GM12878 (cell line): Measurements from ENCODE around the gene RAB11A. TPM values are rescaled to one million over a fixed set of nuclear protein-coding genes. Genes with fewer than 3 reads are reported as not detected.

Experiments
- ATF2 ChIP-seq: IDR thresholded peaks from 2 replicates; pipeline ENCODE4 v1.6.1; 2012; ENCODE audit warnings: low read length, inconsistent platforms
- BACH1 ChIP-seq: fragments of 450-650 bp; IDR thresholded peaks from 2 replicates; pipeline ENCODE4 v1.6.1; 2017; ENCODE audit warnings: mild to moderate bottlenecking, borderline replicate concordance
- CEBPB ChIP-seq, 2 experiments: fragments of 150-350 bp in 1 of 2; IDR thresholded peaks; 2 replicates each; pipeline ENCODE4 v1.6.1; 2012 to 2014; ENCODE audit warnings: low read depth in 2 of 2, low read length in 2 of 2, borderline replicate concordance in 1 of 2, inconsistent platforms in 1 of 2
- CREB1 ChIP-seq: IDR thresholded peaks from 2 replicates; pipeline ENCODE4 v1.6.1; 2012; ENCODE audit warnings: low read depth, mild to moderate bottlenecking, inconsistent platforms
- DPF2 ChIP-seq: fragments of 450-650 bp; IDR thresholded peaks from 2 replicates; pipeline ENCODE4 v1.6.1; 2017; ENCODE audit warnings: mild to moderate bottlenecking
- EGR1 ChIP-seq, 2 experiments: IDR thresholded peaks; 1 replicate in 1 of 2; 2 replicates in 1 of 2; pipeline ENCODE4 v1.6.1; 2011 to 2012; ENCODE audit warnings: low read depth in 2 of 2, low read length in 2 of 2, borderline replicate concordance in 1 of 2, mild to moderate bottlenecking in 1 of 2, moderate library complexity in 1 of 2
- FOXM1 ChIP-seq: IDR thresholded peaks from 2 replicates; pipeline ENCODE4 v1.6.1; 2012; ENCODE audit warnings: low read depth, mild to moderate bottlenecking, inconsistent platforms, low read length, moderate library complexity
- IKZF1 ChIP-seq: fragments of 450-650 bp; conservative IDR thresholded peaks from 2 replicates; pipeline ENCODE4 v1.6.1; 2017; ENCODE audit warnings: antibody characterized with exemption, mild to moderate bottlenecking
- MEF2B ChIP-seq: fragments of 450-650 bp; IDR thresholded peaks from 2 replicates; pipeline ENCODE4 v1.6.1; 2018; ENCODE audit warnings: mild to moderate bottlenecking, moderate library complexity; ENCODE audit not compliant: partially characterized antibody, poor library complexity, severe bottlenecking
- MLLT1 ChIP-seq: fragments of 450-650 bp; IDR thresholded peaks from 2 replicates; pipeline ENCODE4 v1.6.1; 2016; ENCODE audit warnings: mild to moderate bottlenecking
- NKRF ChIP-seq: fragments of 450-650 bp; conservative IDR thresholded peaks from 2 replicates; pipeline ENCODE4 v1.6.1; 2017; ENCODE audit warnings: mild to moderate bottlenecking, moderate library complexity
- RAD21 ChIP-seq: IDR thresholded peaks from 2 replicates; pipeline ENCODE4 v1.6.1; 2011; ENCODE audit warnings: mild to moderate bottlenecking, low read depth, low read length, moderate library complexity; ENCODE audit not compliant: insufficient read depth
- RELB ChIP-seq: fragments of 450-650 bp; IDR thresholded peaks from 2 replicates; pipeline ENCODE4 v1.6.1; 2017; ENCODE audit warnings: low read depth, mild to moderate bottlenecking, moderate library complexity
- SPI1 ChIP-seq: IDR thresholded peaks from 2 replicates; pipeline ENCODE4 v1.6.1; 2011; ENCODE audit warnings: low read depth, mild to moderate bottlenecking, low read length, moderate library complexity, borderline replicate concordance; ENCODE audit not compliant: insufficient read depth
- SREBF1 ChIP-seq: IDR thresholded peaks from 2 replicates; pipeline ENCODE4 v1.6.1; 2012; ENCODE audit warnings: mild to moderate bottlenecking, low read length
- SRF ChIP-seq, 2 experiments: IDR thresholded peaks; 2 replicates each; pipeline ENCODE4 v1.6.1; 2011; ENCODE audit warnings: low read depth in 2 of 2, low read length in 2 of 2, mild to moderate bottlenecking in 1 of 2, moderate library complexity in 1 of 2
- STAT1 ChIP-seq: fragments of 450-650 bp; conservative IDR thresholded peaks from 2 replicates; pipeline ENCODE4 v1.6.1; 2014; ENCODE audit warnings: antibody characterized with exemption, mild to moderate bottlenecking
- TCF12 ChIP-seq: IDR thresholded peaks from 2 replicates; pipeline ENCODE4 v1.6.1; 2011; ENCODE audit warnings: low read depth, mild to moderate bottlenecking, low read length
- WRNIP1 ChIP-seq: IDR thresholded peaks from 2 replicates; pipeline ENCODE4 v1.6.1; 2011; ENCODE audit warnings: low read depth, low read length, improper control_type of control experiment, borderline replicate concordance
- ZNF207 ChIP-seq: fragments of 450-650 bp; IDR thresholded peaks from 2 replicates; pipeline ENCODE4 v1.6.1; 2014; ENCODE audit warnings: antibody characterized with exemption, mild to moderate bottlenecking, borderline replicate concordance
- polyA plus RNA-seq, 11 experiments: library from polyadenylated mRNA; depleted of rRNA in 4 of 11; unstranded in 6 of 11; stranded (reverse) in 5 of 11; fragments of >200 nt; fragmentation: Nextera tagmentation in 4 of 11; fragmentation: Illumina TruSeq in 1 of 11; extraction: Ambion mirVana in 4 of 11; extraction: Trizol in 1 of 11; gene quantifications; 1 replicate in 1 of 11; 2 replicates in 10 of 11; pipeline versions ENCODE4 v1.2.1 to v1.2.3, GENCODE V29; 2011 to 2016; ENCODE audit warnings: inconsistent platforms in 2 of 11, missing spikeins in 2 of 11, low read depth in 1 of 11
- total RNA-seq, 4 experiments: library from RNA; depleted of rRNA in 3 of 4; stranded (reverse); fragments of >200 nt in 3 of 4; fragmentation: Illumina TruSeq in 1 of 4; extraction: Trizol in 1 of 4; gene quantifications; 2 replicates each; pipeline versions ENCODE4 v1.2.1 to v1.2.3, GENCODE V29; 2013 to 2021
- TF ChIP-seq, protein P1 (sequence below): IDR thresholded peaks from 2 replicates; pipeline ENCODE4 v1.6.1; 2011; ENCODE audit warnings: mild to moderate bottlenecking, low read depth, low read length, moderate library complexity; ENCODE audit not compliant: insufficient replicate concordance

The RAB11A gene
- total and polyA plus RNA-seq, 10 of the 15 experiments (the other 5 are each of a cell fraction or from before 2014, with no cell fraction given), result 128 to 387 (median 224) TPM

DNA sequence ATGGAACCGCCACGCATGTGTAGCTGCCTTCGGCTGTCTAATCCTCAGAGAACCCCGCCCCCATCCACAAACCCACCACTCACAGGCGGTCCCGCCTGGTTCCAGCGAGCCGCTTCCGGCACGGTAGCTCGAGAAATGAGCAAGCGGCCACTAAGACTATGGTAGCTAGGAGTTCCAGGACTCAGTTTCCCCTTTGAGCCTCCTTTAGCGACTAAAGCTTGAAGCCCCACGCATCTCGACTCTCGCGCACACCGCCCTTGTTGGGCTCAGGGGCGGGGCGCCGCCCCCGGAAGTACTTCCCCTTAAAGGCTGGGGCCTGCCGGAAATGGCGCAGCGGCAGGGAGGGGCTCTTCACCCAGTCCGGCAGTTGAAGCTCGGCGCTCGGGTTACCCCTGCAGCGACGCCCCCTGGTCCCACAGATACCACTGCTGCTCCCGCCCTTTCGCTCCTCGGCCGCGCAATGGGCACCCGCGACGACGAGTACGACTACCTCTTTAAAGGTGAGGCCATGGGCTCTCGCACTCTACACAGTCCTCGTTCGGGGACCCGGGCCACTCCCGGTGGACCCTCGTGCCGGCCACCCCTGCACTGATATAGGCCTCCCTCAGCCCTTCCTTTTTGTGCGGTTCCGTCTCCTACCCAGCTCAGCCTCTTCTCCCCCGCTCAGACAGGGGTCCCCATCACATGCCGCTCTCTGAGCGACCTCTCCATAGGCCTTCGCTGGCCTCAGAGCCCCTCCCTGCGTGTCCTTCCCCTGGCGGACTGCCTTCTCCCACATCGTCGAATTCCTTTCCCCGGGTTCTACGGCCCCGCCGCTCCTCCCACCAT is at the start of gene RAB11A (continued):
- TF ChIP-seq, protein P1, sequence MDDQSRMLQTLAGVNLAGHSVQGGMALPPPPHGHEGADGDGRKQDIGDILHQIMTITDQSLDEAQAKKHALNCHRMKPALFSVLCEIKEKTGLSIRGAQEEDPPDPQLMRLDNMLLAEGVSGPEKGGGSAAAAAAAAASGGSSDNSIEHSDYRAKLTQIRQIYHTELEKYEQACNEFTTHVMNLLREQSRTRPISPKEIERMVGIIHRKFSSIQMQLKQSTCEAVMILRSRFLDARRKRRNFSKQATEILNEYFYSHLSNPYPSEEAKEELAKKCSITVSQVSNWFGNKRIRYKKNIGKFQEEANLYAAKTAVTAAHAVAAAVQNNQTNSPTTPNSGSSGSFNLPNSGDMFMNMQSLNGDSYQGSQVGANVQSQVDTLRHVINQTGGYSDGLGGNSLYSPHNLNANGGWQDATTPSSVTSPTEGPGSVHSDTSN, result no peak
- no peak; the same call in 1 of the 2 replicates for TF ChIP-seq STAT1
- TF ChIP-seq CREB1, result peak; percentile 91
- peak; percentile 75 for TF ChIP-seq IKZF1
- peak in 1 of 2 experiments; percentile 81; a peak in 2 of 3 replicates for TF ChIP-seq EGR1 (IDR thresholded peaks at IDR 0.05; ENCODE audit: borderline replicate concordance in 1 of 2, low read depth in 2 of 2, low read length in 2 of 2)
- no peak for TF ChIP-seq SREBF1
- peak; percentile 66 for TF ChIP-seq MLLT1
- no peak for TF ChIP-seq SPI1
- peak; percentile 59 for TF ChIP-seq FOXM1
- TF ChIP-seq NKRF, result peak; percentile 65
- no peak; the same call in 1 of the 2 replicates for TF ChIP-seq ATF2
- peak; percentile 66; the same call in 1 of the 2 replicates for TF ChIP-seq DPF2
- peak; percentile 93; the same call in 1 of the 2 replicates for TF ChIP-seq ZNF207
- TF ChIP-seq TCF12, result peak; percentile 40; the same call in 1 of the 2 replicates
- peak; percentile 48; the same call in 1 of the 2 replicates for TF ChIP-seq RELB
- TF ChIP-seq MEF2B, result peak; percentile 38
- peak; percentile 33; the same call in 1 of the 2 replicates for TF ChIP-seq RAD21
- TF ChIP-seq SRF (IDR thresholded peaks at IDR 0.05; ENCODE audit: low read depth in 2 of 2, low read length in 2 of 2), result peak; percentile 96 to 98
- TF ChIP-seq BACH1, result peak; percentile 83
- no peak for TF ChIP-seq CEBPB (IDR thresholded peaks at IDR 0.05; ENCODE audit: borderline replicate concordance in 1 of 2, low read depth in 2 of 2, low read length in 2 of 2)
- no peak for TF ChIP-seq WRNIP1
